Measurements from ENCODE around the gene AOC1.

AOC1 gene

GRCh38 chr7:150835702-150836280 lies 16.5 kb upstream of the AOC1 start:
- no peak for DNase-seq

- DNase-seq, result no peak
These were observed 13.2 kb upstream of the AOC1 start for GRCh38 chr7:150838965-150839650.

- no peak for DNase-seq
These were observed 10.3 kb upstream of the AOC1 start for GRCh38 chr7:150842018-150842417.

- no peak for DNase-seq
These were observed 9.6 kb upstream of the AOC1 start for GRCh38 chr7:150842716-150843115.

- DNase-seq, result no peak
These were observed 6.9 kb upstream of the AOC1 start for GRCh38 chr7:150845421-150845861.

GRCh38 chr7:150846291-150847115 lies 5.8 kb upstream of the AOC1 start:
- DNase-seq, result no peak

- DNase-seq, result no peak
These were observed 4.8 kb upstream of the AOC1 start for GRCh38 chr7:150847536-150847935.

GRCh38 chr7:150848111-150848510 lies 4.2 kb upstream of the AOC1 start:
- DNase-seq, result no peak

GRCh38 chr7:150848561-150849115 lies 3.7 kb upstream of the AOC1 start:
- DNase-seq, result no peak

GRCh38 chr7:150849204-150849775 lies 3.0 kb upstream of the AOC1 start:
- DNase-seq, result no peak

- no peak for DNase-seq
These were observed 2.0 kb upstream of the AOC1 start for GRCh38 chr7:150850273-150850672.

- DNase-seq, result no peak
These were observed 586 bp upstream of the AOC1 start for GRCh38 chr7:150851492-150852370.

- no peak for DNase-seq
These were observed 2.0 kb downstream of the AOC1 start for GRCh38 chr7:150854066-150855000.

GRCh38 chr7:150855046-150855445 lies 2.7 kb downstream of the AOC1 start:
- DNase-seq, result no peak

- no peak for DNase-seq
These were observed 3.4 kb downstream of the AOC1 start for GRCh38 chr7:150855476-150856302.

GRCh38 chr7:150856303-150857275 lies 4.3 kb downstream of the AOC1 start:
- DNase-seq, result no peak

- no peak for DNase-seq
These were observed 5.1 kb downstream of the AOC1 start for GRCh38 chr7:150857276-150858055.
